T-helper 22 cell (primary cell): ENCODE data around the gene NR1D1.
A peak's percentile ranks its signal among the peaks of the same experiment; 100 is the strongest.

Source experiments
- DNase-seq: peaks from one replicate; pipeline ENCODE4 v3.0.0-alpha.2; 2020; ENCODE audit warnings: low read depth

Gene NR1D1

GRCh38 chr17:40097087-40097486, 3.3 kb downstream of the NR1D1 start:
- DNase-seq = no peak

GRCh38 chr17:40095944-40096791, 4.2 kb downstream of the NR1D1 start:
- peak; percentile 92 for DNase-seq

- no peak for DNase-seq
Measured at GRCh38 chr17:40095351-40095943, 4.9 kb downstream of the NR1D1 start.

GRCh38 chr17:40094874-40095273, 5.5 kb downstream of the NR1D1 start:
- no peak for DNase-seq

- no peak for DNase-seq
Measured at GRCh38 chr17:40093580-40094201, 6.7 kb downstream of the NR1D1 start.

GRCh38 chr17:40093005-40093579, 7.3 kb downstream of the NR1D1 start:
- no peak for DNase-seq

GRCh38 chr17:40092581-40092980, 7.8 kb downstream of the NR1D1 start:
- DNase-seq = no peak

- DNase-seq = no peak
Measured at GRCh38 chr17:40091691-40092397, 8.5 kb downstream of the NR1D1 start.

GRCh38 chr17:40090237-40091119, 9.9 kb downstream of the NR1D1 start:
- no peak for DNase-seq

- DNase-seq = no peak
Measured at GRCh38 chr17:40089077-40089895, 11.1 kb downstream of the NR1D1 start.

- DNase-seq = no peak
Measured at GRCh38 chr17:40087903-40088718, 12.3 kb downstream of the NR1D1 start.

GRCh38 chr17:40087049-40087794, 13.2 kb downstream of the NR1D1 start:
- DNase-seq = no peak

- DNase-seq = no peak
Measured at GRCh38 chr17:40086150-40087044, 14.0 kb downstream of the NR1D1 start.

- DNase-seq = no peak
Measured at GRCh38 chr17:40084477-40084876, 15.9 kb downstream of the NR1D1 start.

- DNase-seq = no peak
Measured at GRCh38 chr17:40079545-40079944, 20.8 kb downstream of the NR1D1 start.

GRCh38 chr17:40076591-40076990, 23.8 kb downstream of the NR1D1 start:
- no peak for DNase-seq

GRCh38 chr17:40075942-40076498, 24.4 kb downstream of the NR1D1 start:
- DNase-seq = no peak
